ENCODE results near the gene CYP19A1.

Gene CYP19A1

GRCh38 chr15:51323749-51324148 lies 14.6 kb downstream of the CYP19A1 start:
- TF ChIP-seq RAD21 (IDR thresholded peaks at IDR 0.05; ENCODE audit: low read depth) (no peak), YY1 (IDR thresholded peaks at IDR 0.05; ENCODE audit: low read depth) (no peak), NFIC (IDR thresholded peaks at IDR 0.05) (no peak), FOXM1 (IDR thresholded peaks at IDR 0.05; ENCODE audit: borderline replicate concordance, low read depth) (no peak), TEAD4 (IDR thresholded peaks at IDR 0.05) (no peak), TAF1 (IDR thresholded peaks at IDR 0.05; ENCODE audit: low read depth) (no peak)

GRCh38 chr15:51322621-51323296 lies 15.6 kb downstream of the CYP19A1 start:
- TF ChIP-seq YY1 (IDR thresholded peaks at IDR 0.05; ENCODE audit: low read depth) (no peak), EGR1 (IDR thresholded peaks at IDR 0.05) (no peak), CREB1 (IDR thresholded peaks at IDR 0.05; ENCODE audit: low read depth) (no peak), NFIC (IDR thresholded peaks at IDR 0.05) (no peak), ZBTB7A (IDR thresholded peaks at IDR 0.05; ENCODE audit: low read depth) (no peak), CEBPB (IDR thresholded peaks at IDR 0.05) (no peak), RAD21 (IDR thresholded peaks at IDR 0.05; ENCODE audit: low read depth) (no peak), TEAD4 (IDR thresholded peaks at IDR 0.05) (no peak), FOXM1 (IDR thresholded peaks at IDR 0.05; ENCODE audit: borderline replicate concordance, low read depth) (no peak), TAF1 (IDR thresholded peaks at IDR 0.05; ENCODE audit: low read depth) (no peak), EP300 (IDR thresholded peaks at IDR 0.05; ENCODE audit: borderline replicate concordance) (no peak), TCF12 (IDR thresholded peaks at IDR 0.05; ENCODE audit: low read depth) (no peak)
- TF ChIP-seq, protein P1, sequence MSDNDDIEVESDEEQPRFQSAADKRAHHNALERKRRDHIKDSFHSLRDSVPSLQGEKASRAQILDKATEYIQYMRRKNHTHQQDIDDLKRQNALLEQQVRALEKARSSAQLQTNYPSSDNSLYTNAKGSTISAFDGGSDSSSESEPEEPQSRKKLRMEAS (IDR thresholded peaks at IDR 0.05) = no peak
- TF ChIP-seq, protein P2, sequence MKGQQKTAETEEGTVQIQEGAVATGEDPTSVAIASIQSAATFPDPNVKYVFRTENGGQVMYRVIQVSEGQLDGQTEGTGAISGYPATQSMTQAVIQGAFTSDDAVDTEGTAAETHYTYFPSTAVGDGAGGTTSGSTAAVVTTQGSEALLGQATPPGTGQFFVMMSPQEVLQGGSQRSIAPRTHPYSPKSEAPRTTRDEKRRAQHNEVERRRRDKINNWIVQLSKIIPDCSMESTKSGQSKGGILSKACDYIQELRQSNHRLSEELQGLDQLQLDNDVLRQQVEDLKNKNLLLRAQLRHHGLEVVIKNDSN (IDR thresholded peaks at IDR 0.05) = no peak

- TF ChIP-seq, protein P1 (IDR thresholded peaks at IDR 0.05) = no peak
- TF ChIP-seq ZBTB7A (IDR thresholded peaks at IDR 0.05; ENCODE audit: low read depth) (no peak), EGR1 (IDR thresholded peaks at IDR 0.05) (no peak), TEAD4 (IDR thresholded peaks at IDR 0.05) (no peak), TCF12 (IDR thresholded peaks at IDR 0.05; ENCODE audit: low read depth) (no peak), EP300 (IDR thresholded peaks at IDR 0.05; ENCODE audit: borderline replicate concordance) (no peak), TAF1 (IDR thresholded peaks at IDR 0.05; ENCODE audit: low read depth) (no peak), CEBPB (IDR thresholded peaks at IDR 0.05) (no peak), YY1 (IDR thresholded peaks at IDR 0.05; ENCODE audit: low read depth) (no peak), FOXM1 (IDR thresholded peaks at IDR 0.05; ENCODE audit: borderline replicate concordance, low read depth) (no peak), NFIC (IDR thresholded peaks at IDR 0.05) (no peak), CREB1 (IDR thresholded peaks at IDR 0.05; ENCODE audit: low read depth) (no peak)
- TF ChIP-seq, protein P2 (IDR thresholded peaks at IDR 0.05) = no peak
- TF ChIP-seq, protein P3, sequence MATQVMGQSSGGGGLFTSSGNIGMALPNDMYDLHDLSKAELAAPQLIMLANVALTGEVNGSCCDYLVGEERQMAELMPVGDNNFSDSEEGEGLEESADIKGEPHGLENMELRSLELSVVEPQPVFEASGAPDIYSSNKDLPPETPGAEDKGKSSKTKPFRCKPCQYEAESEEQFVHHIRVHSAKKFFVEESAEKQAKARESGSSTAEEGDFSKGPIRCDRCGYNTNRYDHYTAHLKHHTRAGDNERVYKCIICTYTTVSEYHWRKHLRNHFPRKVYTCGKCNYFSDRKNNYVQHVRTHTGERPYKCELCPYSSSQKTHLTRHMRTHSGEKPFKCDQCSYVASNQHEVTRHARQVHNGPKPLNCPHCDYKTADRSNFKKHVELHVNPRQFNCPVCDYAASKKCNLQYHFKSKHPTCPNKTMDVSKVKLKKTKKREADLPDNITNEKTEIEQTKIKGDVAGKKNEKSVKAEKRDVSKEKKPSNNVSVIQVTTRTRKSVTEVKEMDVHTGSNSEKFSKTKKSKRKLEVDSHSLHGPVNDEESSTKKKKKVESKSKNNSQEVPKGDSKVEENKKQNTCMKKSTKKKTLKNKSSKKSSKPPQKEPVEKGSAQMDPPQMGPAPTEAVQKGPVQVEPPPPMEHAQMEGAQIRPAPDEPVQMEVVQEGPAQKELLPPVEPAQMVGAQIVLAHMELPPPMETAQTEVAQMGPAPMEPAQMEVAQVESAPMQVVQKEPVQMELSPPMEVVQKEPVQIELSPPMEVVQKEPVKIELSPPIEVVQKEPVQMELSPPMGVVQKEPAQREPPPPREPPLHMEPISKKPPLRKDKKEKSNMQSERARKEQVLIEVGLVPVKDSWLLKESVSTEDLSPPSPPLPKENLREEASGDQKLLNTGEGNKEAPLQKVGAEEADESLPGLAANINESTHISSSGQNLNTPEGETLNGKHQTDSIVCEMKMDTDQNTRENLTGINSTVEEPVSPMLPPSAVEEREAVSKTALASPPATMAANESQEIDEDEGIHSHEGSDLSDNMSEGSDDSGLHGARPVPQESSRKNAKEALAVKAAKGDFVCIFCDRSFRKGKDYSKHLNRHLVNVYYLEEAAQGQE (IDR thresholded peaks at IDR 0.05; ENCODE audit: low read depth) = no peak
Measured at GRCh38 chr15:51321316-51321715, 17.1 kb downstream of the CYP19A1 start.

- TF ChIP-seq TEAD4 (IDR thresholded peaks at IDR 0.05) (no peak), CEBPB (IDR thresholded peaks at IDR 0.05) (no peak), FOXM1 (IDR thresholded peaks at IDR 0.05; ENCODE audit: borderline replicate concordance, low read depth) (no peak), EP300 (IDR thresholded peaks at IDR 0.05; ENCODE audit: borderline replicate concordance) (no peak), TAF1 (IDR thresholded peaks at IDR 0.05; ENCODE audit: low read depth) (no peak), CREB1 (IDR thresholded peaks at IDR 0.05; ENCODE audit: low read depth) (no peak), EGR1 (IDR thresholded peaks at IDR 0.05) (no peak), TCF12 (IDR thresholded peaks at IDR 0.05; ENCODE audit: low read depth) (no peak), YY1 (IDR thresholded peaks at IDR 0.05; ENCODE audit: low read depth) (no peak), ZBTB7A (IDR thresholded peaks at IDR 0.05; ENCODE audit: low read depth) (no peak), RAD21 (IDR thresholded peaks at IDR 0.05; ENCODE audit: low read depth) (no peak), NFIC (IDR thresholded peaks at IDR 0.05) (no peak)
- TF ChIP-seq, protein P3 (IDR thresholded peaks at IDR 0.05; ENCODE audit: low read depth) = no peak
- TF ChIP-seq, protein P1 (IDR thresholded peaks at IDR 0.05) = no peak
- TF ChIP-seq, protein P2 (IDR thresholded peaks at IDR 0.05) = no peak
Measured at GRCh38 chr15:51320843-51321242, 17.6 kb downstream of the CYP19A1 start.

DNA sequence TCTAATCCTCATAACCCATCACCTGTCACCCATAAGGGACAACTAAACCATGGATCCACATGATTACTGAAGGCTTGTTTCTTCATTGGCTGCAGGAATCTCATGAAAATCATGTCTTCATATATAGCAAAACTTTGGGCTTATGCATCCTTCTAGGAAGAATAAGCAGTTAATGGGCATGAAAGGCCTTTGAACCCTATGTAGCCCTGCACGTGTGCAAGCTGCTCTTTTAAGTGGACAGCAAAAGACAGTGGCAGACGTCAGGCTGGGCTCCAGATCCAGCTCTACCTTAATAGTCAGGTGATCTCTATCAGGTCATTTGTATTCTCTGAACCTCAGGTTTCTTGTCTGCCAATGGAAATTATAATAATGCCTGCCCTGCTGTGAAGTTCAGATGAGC lies 18.9 kb downstream of the CYP19A1 start:
- TF ChIP-seq FOXM1 (IDR thresholded peaks at IDR 0.05; ENCODE audit: borderline replicate concordance, low read depth) (no peak), EP300 (IDR thresholded peaks at IDR 0.05; ENCODE audit: borderline replicate concordance) (no peak), TAF1 (IDR thresholded peaks at IDR 0.05; ENCODE audit: low read depth) (no peak), RAD21 (IDR thresholded peaks at IDR 0.05; ENCODE audit: low read depth) (no peak), ZBTB7A (IDR thresholded peaks at IDR 0.05; ENCODE audit: low read depth) (no peak), NFIC (IDR thresholded peaks at IDR 0.05) (no peak), CEBPB (IDR thresholded peaks at IDR 0.05) (no peak), CREB1 (IDR thresholded peaks at IDR 0.05; ENCODE audit: low read depth) (no peak), EGR1 (IDR thresholded peaks at IDR 0.05) (no peak), TCF12 (IDR thresholded peaks at IDR 0.05; ENCODE audit: low read depth) (no peak), TEAD4 (IDR thresholded peaks at IDR 0.05) (no peak), YY1 (IDR thresholded peaks at IDR 0.05; ENCODE audit: low read depth) (no peak)
- TF ChIP-seq, protein P1 (IDR thresholded peaks at IDR 0.05) = no peak
- TF ChIP-seq, protein P2 (IDR thresholded peaks at IDR 0.05) = no peak
- TF ChIP-seq, protein P3 (IDR thresholded peaks at IDR 0.05; ENCODE audit: low read depth) = no peak
